Erythroblast (primary cell): ENCODE data around the gene MSI2.

Experiments used
- GATA1 ChIP-seq: IDR thresholded peaks from 2 replicates; pipeline ENCODE4 v1.6.1; 2011; ENCODE audit warnings: low read depth, mild to moderate bottlenecking, control low read depth, low read length, moderate library complexity
- POLR2A ChIP-seq: IDR thresholded peaks from 2 replicates; pipeline ENCODE4 v1.6.1; 2011; ENCODE audit warnings: mild to moderate bottlenecking, low read length

DNA sequence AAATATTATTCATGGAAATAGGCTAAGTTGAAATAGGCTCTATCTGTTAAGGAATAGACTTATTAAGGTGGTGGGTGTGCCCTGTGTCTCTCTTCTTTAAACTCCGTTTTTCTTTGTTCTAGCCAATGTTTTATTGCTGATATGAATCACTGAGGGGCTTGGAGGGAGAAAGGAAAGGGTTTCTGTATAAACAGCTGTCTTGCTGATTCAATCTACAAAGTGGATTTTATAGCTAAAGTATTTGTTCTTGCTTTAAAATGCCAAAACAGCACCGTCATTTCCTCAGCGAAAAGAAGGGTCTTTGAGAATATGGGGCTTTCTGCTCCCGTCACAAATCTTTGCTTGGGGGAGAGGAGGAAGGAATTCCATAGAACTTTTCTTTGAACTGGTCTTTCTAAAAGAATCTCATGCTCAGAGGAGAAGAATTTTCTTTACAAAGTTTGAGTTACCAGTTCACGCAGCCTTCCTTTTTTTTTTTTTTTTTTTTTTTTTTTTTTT lies 39.3 kb downstream of the MSI2 start:
- TF ChIP-seq POLR2A, result no peak
- no peak for TF ChIP-seq GATA1
